ENCODE results near the gene ATXN10.
"Not testable (repeated sequence)": the region's sequence is repeated elsewhere in the genome, so short reads cannot be mapped to it uniquely, and the experiment has no call there.

Gene ATXN10

GRCh38 chr22:45671783-45672563, at the start of gene ATXN10:
Gene ATXN10 (plus strand): TSS chr22:45671834. CDS start chr22:45672064, 230 bp downstream.
- peak; percentile 81 to 85 for DNase-seq

DNA sequence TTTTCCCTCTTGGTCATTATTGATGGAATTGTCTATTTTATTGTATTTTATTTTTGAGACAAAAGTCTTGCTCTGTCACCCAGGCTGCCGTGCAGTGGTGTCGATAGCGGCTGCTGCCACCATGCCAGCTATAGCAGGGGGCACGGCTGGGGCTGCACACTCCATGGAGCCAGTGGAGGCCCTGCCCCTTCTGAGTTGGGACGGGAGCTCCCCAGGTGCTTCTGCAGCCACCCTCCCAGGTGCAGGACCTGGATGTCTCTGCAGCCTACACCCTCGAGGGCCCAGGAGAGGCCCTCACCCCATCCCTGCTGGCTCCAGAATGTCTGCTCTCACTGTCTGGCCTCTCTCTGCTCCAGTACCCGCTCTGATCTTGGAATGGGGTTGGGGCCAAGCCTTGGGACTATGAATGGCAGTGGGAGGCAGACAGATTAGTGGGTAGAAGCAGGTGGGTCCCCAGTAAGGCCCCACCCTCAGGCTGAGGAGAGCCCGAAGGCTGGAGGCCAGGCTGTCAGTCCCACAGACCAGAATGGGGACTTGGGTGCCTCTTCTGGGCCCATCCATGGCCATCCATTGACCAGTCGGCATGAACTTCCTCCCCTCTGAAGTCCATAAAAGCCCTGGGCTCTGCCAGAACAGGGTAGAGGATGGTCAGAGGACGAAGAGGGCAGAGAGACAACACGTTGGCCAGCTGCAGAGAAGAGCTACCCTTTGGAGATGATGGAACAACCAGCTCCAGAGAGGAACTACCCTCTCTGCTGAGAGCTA, 49.6 kb upstream of the ATXN10 start:
- no peak for DNase-seq

DNA sequence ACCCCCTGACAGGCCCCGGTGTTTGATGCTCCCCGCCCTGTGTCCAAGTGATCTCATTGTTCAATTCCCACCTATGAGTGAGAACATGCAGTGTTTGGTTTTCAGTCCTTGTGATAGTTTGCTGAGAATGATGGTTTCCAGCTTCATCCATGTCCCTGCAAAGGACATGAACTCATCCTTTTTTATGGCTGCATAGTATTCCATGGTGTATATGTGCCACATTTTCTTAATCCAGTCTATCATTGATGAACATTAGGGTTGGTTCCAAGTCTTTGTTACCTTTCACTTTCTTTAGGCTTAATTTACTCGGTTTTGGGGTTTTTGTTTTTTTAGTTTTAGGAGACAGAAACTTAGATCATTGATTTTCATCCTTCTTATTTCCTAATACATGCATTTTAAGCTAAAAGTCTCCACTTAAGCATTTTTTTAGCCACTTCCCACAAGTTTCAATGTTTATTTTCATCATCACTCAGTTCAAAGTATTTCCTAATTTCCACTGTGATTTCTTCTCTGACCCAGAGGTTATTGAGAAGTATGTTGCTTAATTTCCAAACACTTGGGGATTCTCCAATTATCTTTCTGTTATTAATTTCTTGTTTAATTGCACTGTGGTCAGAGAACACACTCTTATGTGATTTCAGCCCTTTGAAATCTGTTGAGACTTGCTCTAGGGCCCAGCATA, 48.0 kb upstream of the ATXN10 start:
- not testable (repeated sequence) for DNase-seq

GRCh38 chr22:45626198-45626651, 45.4 kb upstream of the ATXN10 start:
- DNase-seq = no peak

GRCh38 chr22:45627489-45628233, 44.0 kb upstream of the ATXN10 start:
- no peak for DNase-seq

DNA sequence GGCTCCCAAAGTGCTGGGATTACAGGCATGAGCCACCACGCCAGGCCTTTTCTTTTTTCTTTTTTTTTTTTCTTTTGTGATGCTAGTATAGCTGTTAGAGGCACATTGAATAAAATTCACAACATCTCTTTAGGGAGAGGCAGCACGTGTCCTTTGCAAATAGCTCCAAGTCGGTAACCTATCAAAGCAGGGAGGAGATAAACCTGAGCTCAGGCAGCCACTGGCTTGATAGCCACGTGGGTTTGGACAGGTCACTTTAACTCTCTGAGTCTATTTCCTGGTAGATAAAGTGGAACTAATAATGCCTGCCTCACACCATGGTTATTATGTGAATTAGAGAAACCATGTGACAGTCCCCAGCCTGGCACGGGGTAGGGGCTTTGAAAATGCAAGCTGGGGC, 43.1 kb upstream of the ATXN10 start:
- no peak for DNase-seq

- DNase-seq = no peak
Observed at GRCh38 chr22:45629469-45630089, 42.1 kb upstream of the ATXN10 start.

DNA sequence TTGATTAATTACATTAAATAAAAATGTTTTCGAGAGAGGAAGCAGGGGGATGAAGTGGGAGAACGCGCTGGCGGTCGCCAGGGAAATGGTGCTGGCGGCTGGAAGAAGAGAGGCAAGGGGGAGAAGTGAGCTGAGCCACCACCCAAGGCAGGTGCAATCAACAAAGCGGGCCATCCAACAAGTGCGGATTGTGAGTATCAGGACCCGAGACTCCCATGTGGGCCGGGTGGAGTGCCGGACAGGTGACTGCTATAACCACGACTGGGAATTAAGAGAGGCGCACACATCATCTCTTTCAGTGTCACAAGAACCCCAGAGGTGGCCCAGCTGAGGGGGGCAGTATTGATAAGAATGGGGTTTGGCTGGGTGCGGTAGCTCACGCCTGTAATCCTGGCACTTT, 41.2 kb upstream of the ATXN10 start:
- DNase-seq = no peak

- DNase-seq = no peak
Observed at GRCh38 chr22:45631140-45631840, 40.3 kb upstream of the ATXN10 start.

GRCh38 chr22:45631841-45632238, 39.8 kb upstream of the ATXN10 start:
- no peak for DNase-seq

- no peak for DNase-seq
Observed at GRCh38 chr22:45632791-45633515, 38.7 kb upstream of the ATXN10 start.

- no peak for DNase-seq
Observed at GRCh38 chr22:45636683-45637082, 35.0 kb upstream of the ATXN10 start.

DNA sequence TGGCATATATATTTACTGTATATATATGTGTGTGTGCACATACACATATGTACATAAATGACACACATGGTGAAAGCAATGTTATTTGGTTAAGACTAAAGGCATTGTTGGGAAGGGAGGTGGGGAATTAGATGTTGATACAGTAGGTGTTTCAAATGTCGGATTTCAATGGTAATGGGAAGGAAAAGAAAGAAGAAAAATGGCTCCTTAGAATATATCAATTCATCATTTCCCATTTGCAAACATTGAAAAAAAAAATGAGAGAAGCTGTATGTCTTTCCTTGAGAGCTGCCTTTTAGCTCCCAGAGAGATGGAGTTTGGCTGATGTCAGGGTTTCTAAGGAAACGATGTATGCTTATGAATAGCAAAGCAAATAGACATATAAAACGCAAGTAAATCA, 33.4 kb upstream of the ATXN10 start:
- DNase-seq = no peak

DNA sequence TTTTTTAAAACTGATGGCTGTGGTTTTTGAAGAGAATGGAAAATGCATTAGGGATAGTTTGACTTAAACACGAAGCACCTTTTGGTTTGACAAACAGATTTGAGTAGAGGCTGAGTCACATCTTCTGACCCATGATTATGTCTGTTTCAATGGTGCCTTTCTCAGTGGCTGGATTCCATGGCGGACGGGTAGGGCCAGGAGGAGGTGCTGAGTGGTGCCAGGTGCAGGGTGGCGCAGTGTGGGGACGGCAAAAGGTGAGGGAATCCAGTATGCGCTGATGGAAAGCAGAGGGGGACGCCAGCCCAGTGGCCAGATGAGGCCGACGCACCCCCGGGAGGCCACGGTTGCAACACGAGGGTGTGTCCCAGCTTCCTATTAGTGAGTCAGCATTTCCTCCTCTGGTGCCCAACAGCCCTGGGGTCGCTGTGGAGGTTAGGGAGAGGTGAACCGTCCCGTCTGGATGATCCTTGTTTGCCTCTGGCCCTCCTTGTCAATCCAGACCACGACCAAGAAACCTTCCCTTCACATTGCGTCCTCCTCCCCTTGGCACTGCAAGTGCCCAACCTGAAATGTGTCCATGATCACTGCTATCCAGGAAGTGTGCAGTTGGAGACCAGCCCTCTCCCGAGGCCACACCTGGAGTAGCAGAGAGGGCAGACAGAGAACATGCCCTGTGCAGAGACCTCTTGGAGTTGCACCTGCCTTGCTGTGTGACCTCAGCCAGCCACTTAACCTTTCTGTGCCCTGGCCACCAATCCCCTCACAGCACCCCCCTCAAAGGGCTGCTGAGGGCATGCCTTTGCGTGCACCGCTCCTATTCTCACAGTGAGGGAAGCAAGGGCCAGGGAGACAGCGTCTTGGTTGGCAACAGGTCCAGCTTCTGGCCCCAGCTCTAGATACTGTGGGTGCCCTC, 32.5 kb upstream of the ATXN10 start:
- DNase-seq = no peak

- no peak for DNase-seq
Observed at GRCh38 chr22:45639747-45640102, 31.9 kb upstream of the ATXN10 start.

GRCh38 chr22:45640291-45640940, 31.2 kb upstream of the ATXN10 start:
- DNase-seq = no peak

DNA sequence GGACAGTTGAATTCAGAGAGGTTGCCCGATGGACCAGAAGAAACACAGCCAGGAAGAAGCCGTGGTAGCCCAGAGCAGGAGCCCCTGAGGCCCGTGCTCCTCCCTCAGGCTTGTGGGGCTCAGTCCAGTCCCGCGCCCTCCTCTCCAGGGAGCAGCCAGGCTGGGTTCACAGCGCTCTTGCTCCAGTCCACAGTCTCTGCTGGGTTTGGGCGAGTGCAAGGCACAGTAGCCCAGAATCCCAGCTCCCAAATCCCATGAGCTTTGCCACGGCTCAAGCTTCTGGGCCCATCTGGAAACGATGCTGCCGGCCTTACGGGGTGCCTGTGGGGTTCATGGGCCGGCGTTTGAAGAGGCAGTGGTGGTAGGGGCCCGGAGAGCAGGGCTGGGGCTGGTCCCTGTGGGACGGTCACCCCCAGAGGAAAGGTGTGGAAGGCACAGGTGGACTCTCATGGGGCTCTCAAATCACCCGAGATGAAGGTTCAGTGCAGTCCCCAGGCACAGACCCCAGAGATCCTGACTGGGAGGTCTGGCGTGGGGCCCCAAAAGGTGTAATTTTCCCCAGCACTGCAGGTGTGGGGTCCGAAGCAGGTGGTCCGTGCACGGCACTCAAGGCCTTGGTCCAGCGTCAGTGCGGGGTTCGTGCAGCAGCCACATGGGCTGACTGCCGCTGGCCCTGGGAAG, 30.6 kb upstream of the ATXN10 start:
- DNase-seq = no peak

- no peak for DNase-seq
Observed at GRCh38 chr22:45642986-45643385, 28.6 kb upstream of the ATXN10 start.

- no peak for DNase-seq
Observed at GRCh38 chr22:45644714-45645113, 26.9 kb upstream of the ATXN10 start.
